H1 (cell line): ENCODE measurements around the gene KIAA1328. TPM values are rescaled to one million over a fixed set of nuclear protein-coding genes. Genes with fewer than 3 reads are reported as not detected.

ENCODE experiments used
- EZH2 ChIP-seq: fragments of 200-600 bp; sonication (generic); IDR thresholded peaks from 2 replicates; pipeline ENCODE4 v1.7.1; 2012; ENCODE audit warnings: low read depth, mild to moderate bottlenecking, moderate library complexity, low read length, inconsistent platforms; ENCODE audit not compliant: severe bottlenecking
- JUND ChIP-seq: IDR thresholded peaks from 2 replicates; pipeline ENCODE4 v1.6.1; 2011; ENCODE audit warnings: mild to moderate bottlenecking, improper control_type of control experiment, low read length
- KDM1A ChIP-seq: fragments of 200-600, 300-600 bp; sonication (generic); IDR thresholded peaks from 2 replicates; pipeline ENCODE4 v1.7.1; 2016; ENCODE audit warnings: mild to moderate bottlenecking, low read length, borderline replicate concordance
- RAD21 ChIP-seq, 2 experiments: IDR thresholded peaks in 1 of 2; conservative IDR thresholded peaks in 1 of 2; 2 replicates each; pipeline ENCODE4 v1.6.1; 2011; ENCODE audit warnings: low read depth in 2 of 2, low read length in 2 of 2, improper control_type of control experiment in 1 of 2, inconsistent platforms in 1 of 2, mild to moderate bottlenecking in 1 of 2, moderate library complexity in 1 of 2
- RBBP5 ChIP-seq: IDR thresholded peaks from 2 replicates; pipeline ENCODE4 v1.7.1; 2012; ENCODE audit warnings: low read depth, mild to moderate bottlenecking, inconsistent platforms, low read length, moderate library complexity, borderline replicate concordance
- SP1 ChIP-seq: IDR thresholded peaks from 2 replicates; pipeline ENCODE4 v1.6.1; 2011; ENCODE audit warnings: low read depth, low read length
- TBP ChIP-seq: IDR thresholded peaks from 2 replicates; pipeline ENCODE4 v1.6.1; 2011; ENCODE audit warnings: low read depth, low read length, improper control_type of control experiment
- YY1 ChIP-seq: IDR thresholded peaks from 2 replicates; pipeline ENCODE4 v1.6.1; 2011; ENCODE audit warnings: low read depth, mild to moderate bottlenecking, low read length
- polyA plus RNA-seq, 7 experiments: library from polyadenylated mRNA; depleted of rRNA in 3 of 7; stranded (reverse) in 5 of 7; unstranded in 2 of 7; fragments of >200 nt in 5 of 7; fragments of 200-250 nt in 2 of 7; gene quantifications; 1 replicate in 5 of 7; 2 replicates in 1 of 7; 4 replicates in 1 of 7; pipeline versions ENCODE4 v1.2.1 to v1.2.3, GENCODE V29; 2011 to 2013; ENCODE audit warnings: missing spikeins in 2 of 7, mixed read lengths in 2 of 7
- total RNA-seq: library from RNA; stranded (reverse); fragmentation: NEBNext Ultra II Directional; extraction: Animal tissue kit (Norgen Biotek cat#: 25700); gene quantifications from 2 replicates; pipeline ENCODE4 v1.2.1, GENCODE V29; 2021
- TF ChIP-seq, protein P1 (sequence below): IDR thresholded peaks from 2 replicates; pipeline ENCODE4 v1.6.1; 2012; ENCODE audit warnings: low read length, inconsistent platforms

Gene KIAA1328
- total and polyA plus RNA-seq, 2 of the 8 experiments (the other 6 are each of a cell fraction or from before 2014, with no cell fraction given): 2.6 to 5.7 TPM

DNA sequence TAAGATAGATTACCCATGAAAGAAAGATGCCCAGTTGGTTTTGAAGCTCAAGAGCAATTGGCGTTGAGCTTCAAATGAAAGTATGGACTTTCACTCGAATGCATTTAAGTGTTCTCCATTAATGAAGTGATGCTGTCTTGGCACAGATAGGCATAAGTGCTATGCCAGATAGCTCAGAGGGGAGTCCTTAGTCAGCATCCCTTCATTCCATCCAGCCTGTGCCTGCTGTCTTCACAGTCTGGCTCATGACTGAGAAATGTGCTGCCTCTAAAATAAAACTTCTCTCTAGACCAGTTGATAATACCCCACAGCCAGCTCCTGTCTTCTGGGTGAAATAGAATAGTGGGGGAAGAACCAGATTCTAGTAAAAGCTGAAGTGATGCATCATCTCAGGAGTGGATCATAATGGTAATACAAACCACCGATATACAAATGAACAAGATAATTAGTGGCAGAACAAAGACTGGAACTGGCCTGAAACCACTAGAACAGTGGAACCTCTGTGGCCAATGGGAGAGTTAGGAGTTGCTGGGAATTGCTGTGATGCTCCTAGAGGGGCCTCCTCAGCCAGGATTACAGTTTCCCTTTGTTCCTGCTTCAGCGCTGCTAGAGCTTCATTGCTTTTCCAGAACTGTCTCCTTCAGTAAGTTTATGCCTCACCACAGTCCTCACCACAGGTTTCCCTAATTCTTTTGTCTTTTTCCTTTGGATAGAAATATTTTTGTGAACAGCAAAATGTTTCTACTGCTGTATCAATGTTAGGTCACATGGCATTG is 359.3 kb downstream of the KIAA1328 start (continued):
- TF ChIP-seq, protein P1, sequence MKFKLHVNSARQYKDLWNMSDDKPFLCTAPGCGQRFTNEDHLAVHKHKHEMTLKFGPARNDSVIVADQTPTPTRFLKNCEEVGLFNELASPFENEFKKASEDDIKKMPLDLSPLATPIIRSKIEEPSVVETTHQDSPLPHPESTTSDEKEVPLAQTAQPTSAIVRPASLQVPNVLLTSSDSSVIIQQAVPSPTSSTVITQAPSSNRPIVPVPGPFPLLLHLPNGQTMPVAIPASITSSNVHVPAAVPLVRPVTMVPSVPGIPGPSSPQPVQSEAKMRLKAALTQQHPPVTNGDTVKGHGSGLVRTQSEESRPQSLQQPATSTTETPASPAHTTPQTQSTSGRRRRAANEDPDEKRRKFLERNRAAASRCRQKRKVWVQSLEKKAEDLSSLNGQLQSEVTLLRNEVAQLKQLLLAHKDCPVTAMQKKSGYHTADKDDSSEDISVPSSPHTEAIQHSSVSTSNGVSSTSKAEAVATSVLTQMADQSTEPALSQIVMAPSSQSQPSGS: no peak
- TF ChIP-seq KDM1A (no peak), RBBP5 (no peak), RAD21 (IDR thresholded peaks at IDR 0.05 in 1 of 2, conservative IDR thresholded peaks at IDR 0.05 in 1 of 2; ENCODE audit: low read depth in 2 of 2, low read length in 2 of 2) (no peak), JUND (no peak), EZH2 (no peak), YY1 (no peak), TBP (no peak), SP1 (no peak)
